K562 (cell line): ENCODE results near the gene APP. TPM values are rescaled to one million over a fixed set of nuclear protein-coding genes. Genes with fewer than 3 reads are reported as not detected.

ENCODE experiments used
- ATAC-seq: fragments of 200-7000 bp; cut with Tn5 transposase; 3 replicates; pipeline ENCODE4 v1.9.1; 2020; ENCODE audit warnings: moderate library complexity
- BruUV-seq: library from RNA; stranded (reverse); fragments of 400-500 nt; replicated peaks from 2 replicates; lab custom pipeline; 2021; lab: Mats Ljungman, UMichigan
- CTCF ChIA-PET: fragments of 300-600 bp; formaldehyde crosslinking; extraction: SDS; loops from one replicate; lab custom pipeline; 2021; ENCODE audit warnings: low intra/inter-chr PET ratio; lab: Yijun Ruan, JAX
- POLR2A ChIA-PET: fragments of 300-600, 350-650 bp; sonication (Branson Sonifier 250); formaldehyde crosslinking; extraction: SDS; loops from one replicate; lab custom pipeline; 2021; ENCODE audit warnings: antibody characterized with exemption, inconsistent platforms; lab: Yijun Ruan, JAX
- DNase-seq, 4 experiments: peaks; one replicate each; pipeline versions ENCODE4 v3.0.0 to v3.0.0-alpha.2; 2011 to 2018; ENCODE audit warnings: low spot score in 3 of 4, mixed read lengths in 3 of 4; ENCODE audit errors: extremely low read depth in 1 of 4
- FAIRE-seq: peaks from 2 replicates; lab custom pipeline; 2011; peaks lifted over from hg19 to GRCh38; lab: Jason Lieb, UNC
- H2AFZ ChIP-seq: 2 replicates; pipeline ENCODE4 v1.6.0; 2011; ENCODE audit warnings: low read depth, low read length, control low read depth, inconsistent platforms
- H3K27ac ChIP-seq: fragments of 200-600 bp; 3 replicates; pipeline ENCODE4 v1.8.0; 2011; ENCODE audit warnings: low read depth, mild to moderate bottlenecking, control low read depth, inconsistent platforms, low read length, moderate library complexity, mixed read lengths; ENCODE audit errors: extremely low read depth
- H3K27me3 ChIP-seq, 2 experiments: fragments of 300-600 bp in 1 of 2; 2 replicates in 1 of 2; 3 replicates in 1 of 2; pipeline versions ENCODE4 v1.6.0 to v1.8.0; 2011; ENCODE audit warnings: inconsistent platforms in 2 of 2, low read length in 2 of 2, mild to moderate bottlenecking in 1 of 2, mixed read lengths in 1 of 2, moderate library complexity in 1 of 2; ENCODE audit not compliant: control insufficient read depth in 2 of 2, insufficient read depth in 2 of 2
- H3K36me3 ChIP-seq: fragments of 300-600 bp; 3 replicates; pipeline ENCODE4 v1.8.0; 2011; ENCODE audit warnings: mild to moderate bottlenecking, low read length, inconsistent platforms; ENCODE audit not compliant: control insufficient read depth, insufficient read depth
- H3K4me1 ChIP-seq, 2 experiments: fragments of 200-600 bp in 1 of 2; replicated peaks in 1 of 2; 2 replicates in 1 of 2; 3 replicates in 1 of 2; pipeline versions ENCODE4 v1.5.1 to v1.8.0; 2011; ENCODE audit warnings: inconsistent platforms in 2 of 2, low read length in 2 of 2, mild to moderate bottlenecking in 1 of 2, mixed read lengths in 1 of 2, moderate library complexity in 1 of 2; ENCODE audit not compliant: control insufficient read depth in 2 of 2, insufficient read depth in 2 of 2
- H3K4me2 ChIP-seq: 2 replicates; pipeline ENCODE4 v1.6.1; 2011; ENCODE audit warnings: low read length, control low read depth, inconsistent platforms, mixed read lengths; ENCODE audit not compliant: insufficient read depth
- H3K4me3 ChIP-seq: fragments of 200-600 bp; sonication (generic), shearing (Covaris generic); 2 replicates; pipeline ENCODE4 v1.5.1; 2016; ENCODE audit warnings: control low read depth, inconsistent platforms
- H3K79me2 ChIP-seq: fragments of 200-600 bp; 3 replicates; pipeline ENCODE4 v1.8.0; 2011; ENCODE audit warnings: low read length, inconsistent platforms; ENCODE audit not compliant: control insufficient read depth, insufficient read depth
- H3K9ac ChIP-seq, 2 experiments: 2 replicates each; pipeline versions ENCODE4 v1.6.0 to v1.6.1; 2011; ENCODE audit warnings: low read depth in 2 of 2, low read length in 2 of 2, control low read depth in 1 of 2, inconsistent platforms in 1 of 2, mild to moderate bottlenecking in 1 of 2, mixed read lengths in 1 of 2; ENCODE audit not compliant: insufficient read depth in 1 of 2
- H3K9me1 ChIP-seq: one replicate; pipeline ENCODE4 v1.6.0; 2011; ENCODE audit warnings: inconsistent platforms, mild to moderate bottlenecking, low read length, moderate library complexity; ENCODE audit not compliant: control insufficient read depth, insufficient read depth
- H3K9me3 ChIP-seq: replicated peaks from 2 replicates; pipeline ENCODE4 v1.5.1; 2011; ENCODE audit warnings: low read depth, low read length, inconsistent platforms; ENCODE audit not compliant: control insufficient read depth, insufficient read depth
- H4K20me1 ChIP-seq: replicated peaks from 2 replicates; pipeline ENCODE4 v1.6.1; 2011; ENCODE audit warnings: low read length, inconsistent platforms, mixed read lengths; ENCODE audit not compliant: control insufficient read depth, insufficient read depth
- ATF1 ChIP-seq, 2 experiments: fragments of 450-650 bp in 1 of 2; IDR thresholded peaks; 2 replicates each; pipeline ENCODE4 v1.6.1; 2016; ENCODE audit warnings: missing compliant biosample characterization in 1 of 2, missing genetic modification characterization in 1 of 2
- FOXK2 ChIP-seq, 2 experiments: fragments of 450-650 bp; IDR thresholded peaks in 1 of 2; conservative IDR thresholded peaks in 1 of 2; 2 replicates each; pipeline ENCODE4 v1.6.1; 2016; ENCODE audit warnings: low read depth in 2 of 2, mild to moderate bottlenecking in 1 of 2
- SIX5 ChIP-seq, 2 experiments: IDR thresholded peaks; 2 replicates each; pipeline ENCODE4 v1.6.1; 2011; ENCODE audit warnings: low read length in 2 of 2, borderline replicate concordance in 1 of 2, low read depth in 1 of 2, mild to moderate bottlenecking in 1 of 2, moderate library complexity in 1 of 2; ENCODE audit not compliant: insufficient read depth in 1 of 2
- SRSF9 ChIP-seq: fragments of 200-400 bp; formaldehyde crosslinking; IDR thresholded peaks from 2 replicates; pipeline ENCODE4 v1.6.1; 2017; ENCODE audit warnings: low read depth, low read length, borderline replicate concordance
- WGBS: fragments of 100-300 bp; shearing (Covaris generic); methylation state at CpG from one replicate; pipeline ENCODE4 v1.1.6; 2016; ENCODE audit warnings: low coverage, mixed read lengths; ENCODE audit not compliant: insufficient coverage; ENCODE audit errors: missing lambda C conversion rate; 5-methylcytosine and 5-hydroxymethylcytosine counted together
- in situ Hi-C: fragments of 300-500 bp; cut with MboI; formaldehyde crosslinking; loops from 4 replicates; pipeline ENCODE4 v1.15.0; 2018; ENCODE audit warnings: inconsistent platforms, mixed read lengths
- intact Hi-C: fragments of 100-400 bp; cut with micrococcal nuclease; formaldehyde crosslinking; loops from 2 replicates; pipeline ENCODE4 v1.14.2; 2022
- polyA plus RNA-seq, 8 experiments: library from polyadenylated mRNA; depleted of rRNA in 4 of 8; stranded (reverse) in 5 of 8; unstranded in 3 of 8; fragments of >200 nt; fragmentation: Nextera tagmentation in 2 of 8; fragmentation: Illumina TruSeq in 1 of 8; extraction: Ambion mirVana in 2 of 8; extraction: Trizol in 1 of 8; gene quantifications; 2 replicates each; pipeline versions ENCODE4 v1.2.1 to v1.2.3, GENCODE V29; 2011 to 2014; ENCODE audit warnings: inconsistent platforms in 1 of 8, missing spikeins in 1 of 8
- total RNA-seq, 7 experiments: library from RNA; depleted of rRNA in 6 of 7; stranded (reverse); fragments of >200 nt in 6 of 7; fragmentation: Illumina TruSeq in 2 of 7; extraction: Trizol in 2 of 7; gene quantifications; 2 replicates each; pipeline versions ENCODE4 v1.2.1 to v1.2.3, GENCODE V29; 2011 to 2021; ENCODE audit warnings: low replicate concordance in 1 of 7
- TF ChIP-seq, protein P1 (sequence below): sonication (generic); formaldehyde crosslinking; IDR thresholded peaks from 2 replicates; pipeline ENCODE4 v1.9.0; 2022; ENCODE audit warnings: mild to moderate bottlenecking, missing genetic modification reagents
- TF ChIP-seq, protein P2 (sequence below), 2 experiments: fragments of 450-650 bp; IDR thresholded peaks; 2 replicates each; pipeline ENCODE4 v1.6.1; 2018; ENCODE audit warnings: mild to moderate bottlenecking in 2 of 2, low read depth in 1 of 2; ENCODE audit not compliant: partially characterized antibody in 2 of 2

APP gene
- total and polyA plus RNA-seq, 9 of the 15 experiments (the other 6 are each of a cell fraction or from before 2014, with no cell fraction given): 0.01 to 1.5 (median 0.16) TPM; not detected in 5

DNA sequence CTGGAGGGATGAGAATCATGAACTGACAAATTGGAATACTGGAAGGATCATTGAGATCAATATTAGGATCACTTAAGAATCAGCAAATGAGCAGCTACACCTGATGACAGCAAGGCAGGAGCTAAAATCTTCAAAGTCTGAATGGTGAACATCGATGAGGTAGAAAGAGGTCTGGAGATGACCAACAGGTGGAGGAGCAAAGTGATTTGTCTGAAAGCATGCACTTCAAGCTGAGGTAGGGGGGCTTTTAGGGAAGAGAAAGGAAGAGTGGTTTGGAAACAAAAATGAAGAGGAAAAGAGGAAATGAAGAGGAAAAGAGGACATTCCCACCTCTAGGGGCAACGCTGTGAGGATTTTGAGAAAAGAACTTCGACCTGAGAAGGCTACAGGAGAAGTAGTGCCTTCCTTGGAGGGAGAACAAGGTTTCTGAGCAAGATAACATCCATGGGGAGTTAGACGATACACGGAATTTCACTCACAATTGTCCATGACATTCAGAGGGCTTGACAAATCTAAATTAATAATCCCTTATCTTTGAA is 79.0 kb downstream of the APP start:
- Histone ChIP-seq H4K20me1 (no peaks in the 10 kb centered on the region), H3K4me3 (no peak overlapping the region), H3K9me1 (no peaks in the 10 kb centered on the region), H3K4me2 (no peak overlapping the region), H3K27me3 (no peaks in the 10 kb centered on the region), H2AFZ (no peak overlapping the region), H3K27ac (no peak overlapping the region), H3K4me1 (no peaks in the 10 kb centered on the region), H3K36me3 (no peaks in the 10 kb centered on the region), H3K9ac (no peak overlapping the region), H3K79me2 (no peaks in the 10 kb centered on the region), H3K9me3 (no peaks in the 10 kb centered on the region)
- ATAC-seq (no peak), DNase-seq (no peak), FAIRE-seq (no peak)
- TF ChIP-seq ATF1 (CRISPR knock-in tag; IDR thresholded peaks at IDR 0.05) (no peak), ATF1 (tag; IDR thresholded peaks at IDR 0.05) (no peak), SRSF9 (no peak), SIX5 (IDR thresholded peaks at IDR 0.05; ENCODE audit: borderline replicate concordance in 1 of 2, insufficient read depth in 1 of 2, low read depth in 1 of 2, low read length in 2 of 2) (no peak), FOXK2 (conservative IDR thresholded peaks at IDR 0.05 in 1 of 2, IDR thresholded peaks at IDR 0.05 in 1 of 2; ENCODE audit: low read depth in 2 of 2) (no peak)
- TF ChIP-seq, protein P1, sequence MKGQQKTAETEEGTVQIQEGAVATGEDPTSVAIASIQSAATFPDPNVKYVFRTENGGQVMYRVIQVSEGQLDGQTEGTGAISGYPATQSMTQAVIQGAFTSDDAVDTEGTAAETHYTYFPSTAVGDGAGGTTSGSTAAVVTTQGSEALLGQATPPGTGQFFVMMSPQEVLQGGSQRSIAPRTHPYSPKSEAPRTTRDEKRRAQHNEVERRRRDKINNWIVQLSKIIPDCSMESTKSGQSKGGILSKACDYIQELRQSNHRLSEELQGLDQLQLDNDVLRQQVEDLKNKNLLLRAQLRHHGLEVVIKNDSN (CRISPR knock-in tag): no peak
- TF ChIP-seq, protein P2, sequence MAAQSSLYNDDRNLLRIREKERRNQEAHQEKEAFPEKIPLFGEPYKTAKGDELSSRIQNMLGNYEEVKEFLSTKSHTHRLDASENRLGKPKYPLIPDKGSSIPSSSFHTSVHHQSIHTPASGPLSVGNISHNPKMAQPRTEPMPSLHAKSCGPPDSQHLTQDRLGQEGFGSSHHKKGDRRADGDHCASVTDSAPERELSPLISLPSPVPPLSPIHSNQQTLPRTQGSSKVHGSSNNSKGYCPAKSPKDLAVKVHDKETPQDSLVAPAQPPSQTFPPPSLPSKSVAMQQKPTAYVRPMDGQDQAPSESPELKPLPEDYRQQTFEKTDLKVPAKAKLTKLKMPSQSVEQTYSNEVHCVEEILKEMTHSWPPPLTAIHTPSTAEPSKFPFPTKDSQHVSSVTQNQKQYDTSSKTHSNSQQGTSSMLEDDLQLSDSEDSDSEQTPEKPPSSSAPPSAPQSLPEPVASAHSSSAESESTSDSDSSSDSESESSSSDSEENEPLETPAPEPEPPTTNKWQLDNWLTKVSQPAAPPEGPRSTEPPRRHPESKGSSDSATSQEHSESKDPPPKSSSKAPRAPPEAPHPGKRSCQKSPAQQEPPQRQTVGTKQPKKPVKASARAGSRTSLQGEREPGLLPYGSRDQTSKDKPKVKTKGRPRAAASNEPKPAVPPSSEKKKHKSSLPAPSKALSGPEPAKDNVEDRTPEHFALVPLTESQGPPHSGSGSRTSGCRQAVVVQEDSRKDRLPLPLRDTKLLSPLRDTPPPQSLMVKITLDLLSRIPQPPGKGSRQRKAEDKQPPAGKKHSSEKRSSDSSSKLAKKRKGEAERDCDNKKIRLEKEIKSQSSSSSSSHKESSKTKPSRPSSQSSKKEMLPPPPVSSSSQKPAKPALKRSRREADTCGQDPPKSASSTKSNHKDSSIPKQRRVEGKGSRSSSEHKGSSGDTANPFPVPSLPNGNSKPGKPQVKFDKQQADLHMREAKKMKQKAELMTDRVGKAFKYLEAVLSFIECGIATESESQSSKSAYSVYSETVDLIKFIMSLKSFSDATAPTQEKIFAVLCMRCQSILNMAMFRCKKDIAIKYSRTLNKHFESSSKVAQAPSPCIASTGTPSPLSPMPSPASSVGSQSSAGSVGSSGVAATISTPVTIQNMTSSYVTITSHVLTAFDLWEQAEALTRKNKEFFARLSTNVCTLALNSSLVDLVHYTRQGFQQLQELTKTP (IDR thresholded peaks at IDR 0.05; ENCODE audit: low read depth in 1 of 2, partially characterized antibody in 2 of 2): no peak
- intact Hi-C loops (no loop called here), in situ Hi-C loops (no loop called here)
- POLR2A ChIA-PET: no interaction called here
- CTCF ChIA-PET: no interaction called here
- BruUV-seq: no TSS peak
- WGBS: 0% methylated on average over 5 of the region's 5 CpGs
